GM21737 (cell line): ENCODE results near the gene MPPED2.

Experiments
- ATAC-seq: cut with Tn5 transposase; IDR thresholded peaks from one replicate; pipeline ENCODE4 v1.9.1; 2021; ENCODE audit warnings: mild to moderate bottlenecking, moderate library complexity; ENCODE audit not compliant: unreplicated experiment

The MPPED2 gene

DNA sequence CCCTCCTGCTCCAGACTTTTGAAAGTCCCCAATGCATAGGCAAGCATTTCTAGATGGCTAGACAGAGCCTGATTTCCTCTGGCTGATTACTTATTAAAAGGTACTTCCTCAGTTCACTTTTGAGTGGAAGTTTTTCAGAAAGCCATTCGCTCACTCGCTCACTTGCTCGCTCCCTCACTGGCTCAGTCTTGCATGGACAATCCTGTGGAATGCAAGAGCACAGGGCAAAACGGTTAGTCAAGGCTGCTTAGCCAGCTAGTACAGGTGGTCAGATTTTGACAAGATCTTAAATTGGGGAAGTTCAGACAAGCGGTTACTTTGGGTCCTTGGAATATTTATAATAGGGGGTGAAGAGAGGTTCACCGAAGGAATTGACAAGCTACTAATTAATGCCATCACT lies 162.3 kb downstream of the MPPED2 start:
- ATAC-seq, result no peak

DNA sequence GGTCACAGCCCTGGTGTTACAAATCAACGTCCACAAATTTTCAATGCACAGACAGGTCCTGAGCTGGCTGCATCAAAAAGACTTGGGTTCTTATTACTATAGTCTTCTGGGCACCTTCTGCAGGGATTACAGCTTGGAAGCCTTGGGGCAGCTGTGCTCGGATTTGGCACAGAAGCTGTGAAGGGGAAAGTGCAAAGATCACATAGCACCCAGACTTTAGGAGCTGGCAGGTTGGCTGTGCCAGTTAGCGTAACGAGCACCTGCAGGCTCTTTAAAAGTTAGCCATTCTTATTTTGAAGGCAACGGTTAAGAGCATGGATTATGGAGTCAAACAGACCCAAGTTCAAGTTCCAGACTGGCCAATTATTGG lies 162.9 kb downstream of the MPPED2 start:
- no peak for ATAC-seq

DNA sequence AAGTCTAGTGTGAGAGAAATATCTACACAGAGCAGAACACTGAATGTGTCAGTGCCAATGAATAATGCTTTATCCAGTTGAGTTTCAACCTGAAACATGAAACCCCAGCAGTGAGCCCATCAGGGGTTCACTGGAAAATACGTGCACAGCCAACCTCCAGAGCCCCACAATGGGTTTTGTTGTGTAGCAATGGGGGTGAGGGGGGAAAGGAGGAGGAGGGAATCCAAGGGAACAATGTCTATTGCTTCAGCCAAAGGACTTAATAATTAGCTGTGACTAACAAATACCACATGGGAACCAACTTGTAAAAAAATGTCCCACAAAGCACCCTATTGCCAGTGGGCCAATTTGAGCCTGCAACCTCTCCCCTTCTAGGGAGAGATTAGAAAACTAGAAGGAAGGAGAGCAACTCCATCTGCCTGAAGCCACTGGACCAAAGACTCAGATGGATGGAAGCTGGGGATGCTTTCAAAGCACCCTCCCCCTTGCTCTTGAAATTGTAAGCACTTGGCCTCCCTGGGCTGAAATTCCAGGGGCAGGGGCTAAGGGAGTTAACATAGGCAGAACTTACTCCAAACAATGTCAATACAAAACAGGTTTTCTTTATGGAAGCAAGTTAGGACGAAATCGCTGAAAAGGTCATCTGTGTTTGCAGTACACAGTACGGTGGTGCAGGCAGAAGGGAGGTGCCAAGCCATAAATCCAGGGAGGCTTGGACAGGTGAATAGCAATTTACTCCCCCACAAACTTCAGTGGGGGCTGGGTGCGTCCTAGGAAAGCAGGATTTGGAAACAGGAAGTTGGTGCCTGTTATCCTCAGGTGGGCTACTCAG lies 163.5 kb downstream of the MPPED2 start:
- no peak for ATAC-seq

DNA sequence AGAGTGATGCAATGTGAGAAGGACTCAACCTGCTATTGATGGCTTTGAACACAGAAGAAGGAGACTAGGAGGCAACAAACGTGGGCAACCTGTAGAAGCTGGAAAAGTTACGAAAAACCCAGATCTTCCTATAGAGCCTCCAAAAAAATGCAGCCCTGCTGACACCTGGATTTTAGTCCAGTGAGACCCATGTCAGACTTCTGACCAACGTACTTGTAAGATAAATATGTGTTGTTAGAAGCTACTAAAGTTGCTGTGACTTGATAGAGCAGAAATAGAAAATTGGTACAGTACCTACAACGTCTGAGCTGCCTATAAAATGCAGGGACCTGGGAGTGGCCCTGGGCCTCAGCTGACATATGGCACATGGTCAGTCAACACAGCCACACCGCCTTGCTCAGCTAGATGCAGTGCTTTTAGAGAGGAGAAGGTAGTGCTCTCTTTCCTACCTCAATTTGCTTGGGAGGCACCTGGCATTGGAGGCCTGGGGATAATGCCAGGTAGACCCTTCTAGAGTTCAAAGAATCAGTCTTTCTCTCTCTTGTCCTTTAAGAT lies 165.8 kb downstream of the MPPED2 start:
- ATAC-seq, result no peak

DNA sequence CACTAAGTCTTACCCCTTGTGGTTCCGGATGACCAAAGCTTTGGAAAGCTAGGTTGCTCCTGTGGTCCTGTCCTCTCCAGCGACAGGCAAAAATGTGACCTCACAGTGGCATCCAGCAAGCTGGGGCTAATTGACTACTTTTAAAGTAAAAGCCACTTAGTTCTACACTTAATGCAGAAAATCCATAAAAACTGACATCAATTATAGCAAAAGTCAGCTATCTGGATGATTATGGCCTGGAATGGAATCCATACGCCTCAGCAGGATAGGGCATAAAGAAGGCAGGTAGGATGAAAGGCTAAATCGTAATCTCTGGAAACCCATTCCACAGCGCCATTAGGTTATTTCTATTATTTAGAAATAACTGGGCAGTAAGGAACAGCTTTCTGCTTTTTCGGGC lies 171.3 kb downstream of the MPPED2 start:
- ATAC-seq, result no peak

DNA sequence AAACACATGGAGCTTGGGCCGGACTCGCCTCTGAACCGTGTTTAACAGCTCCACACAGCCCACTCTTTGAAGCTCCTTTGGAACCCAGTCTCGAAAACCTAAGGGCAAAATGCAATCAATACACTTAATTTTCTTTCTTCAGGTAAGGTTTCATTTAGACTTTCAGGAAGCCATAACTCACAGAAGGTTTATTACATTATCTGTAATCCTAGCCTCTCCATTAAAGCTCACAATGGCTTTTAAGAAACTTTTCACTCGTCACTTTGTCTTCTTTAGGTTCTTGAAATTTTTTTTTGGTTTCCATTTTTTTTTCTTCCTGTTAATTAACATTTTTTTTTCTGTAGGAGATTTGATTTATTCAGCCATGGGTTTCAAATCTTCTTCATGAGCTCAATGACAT lies 171.9 kb downstream of the MPPED2 start:
- no peak for ATAC-seq

DNA sequence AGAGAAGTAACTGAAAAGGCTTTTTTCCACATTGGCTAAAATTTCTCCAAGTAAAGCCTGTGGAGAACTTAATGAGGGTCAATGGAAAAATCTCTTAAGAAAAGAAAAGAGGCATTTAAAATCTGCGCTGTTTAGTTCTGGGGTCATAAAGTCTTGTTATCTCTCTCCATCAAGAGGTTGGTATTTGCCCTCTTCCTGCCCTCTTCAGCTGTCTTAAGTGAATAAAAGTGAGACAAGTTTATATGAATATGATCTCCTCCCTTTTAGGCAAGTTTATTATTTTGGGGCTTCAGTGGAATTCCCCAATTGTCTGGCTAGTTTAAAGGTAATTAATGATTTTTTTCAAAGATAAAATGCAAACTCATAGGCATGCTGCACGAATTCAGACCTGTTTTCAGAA lies 173.6 kb downstream of the MPPED2 start:
- ATAC-seq, result no peak

DNA sequence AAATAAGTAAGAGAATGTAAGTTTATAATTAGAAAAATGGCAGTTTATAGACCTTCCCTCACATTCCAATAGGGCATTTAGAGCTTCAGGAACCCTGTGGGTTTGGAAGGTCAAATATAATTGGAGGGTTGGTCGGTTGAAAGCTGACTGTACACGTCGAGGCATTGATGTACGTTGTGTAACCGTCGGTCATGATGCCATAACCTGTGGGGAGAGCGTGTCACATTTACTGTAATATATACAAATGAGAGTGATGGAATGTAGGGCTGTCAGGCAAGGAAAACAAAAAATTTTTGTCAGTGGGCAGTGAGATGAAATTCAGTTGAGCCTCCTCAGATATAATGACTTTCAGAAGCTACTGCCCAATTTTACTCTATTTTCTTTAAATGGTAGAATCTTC lies 174.8 kb downstream of the MPPED2 start:
- ATAC-seq, result no peak

DNA sequence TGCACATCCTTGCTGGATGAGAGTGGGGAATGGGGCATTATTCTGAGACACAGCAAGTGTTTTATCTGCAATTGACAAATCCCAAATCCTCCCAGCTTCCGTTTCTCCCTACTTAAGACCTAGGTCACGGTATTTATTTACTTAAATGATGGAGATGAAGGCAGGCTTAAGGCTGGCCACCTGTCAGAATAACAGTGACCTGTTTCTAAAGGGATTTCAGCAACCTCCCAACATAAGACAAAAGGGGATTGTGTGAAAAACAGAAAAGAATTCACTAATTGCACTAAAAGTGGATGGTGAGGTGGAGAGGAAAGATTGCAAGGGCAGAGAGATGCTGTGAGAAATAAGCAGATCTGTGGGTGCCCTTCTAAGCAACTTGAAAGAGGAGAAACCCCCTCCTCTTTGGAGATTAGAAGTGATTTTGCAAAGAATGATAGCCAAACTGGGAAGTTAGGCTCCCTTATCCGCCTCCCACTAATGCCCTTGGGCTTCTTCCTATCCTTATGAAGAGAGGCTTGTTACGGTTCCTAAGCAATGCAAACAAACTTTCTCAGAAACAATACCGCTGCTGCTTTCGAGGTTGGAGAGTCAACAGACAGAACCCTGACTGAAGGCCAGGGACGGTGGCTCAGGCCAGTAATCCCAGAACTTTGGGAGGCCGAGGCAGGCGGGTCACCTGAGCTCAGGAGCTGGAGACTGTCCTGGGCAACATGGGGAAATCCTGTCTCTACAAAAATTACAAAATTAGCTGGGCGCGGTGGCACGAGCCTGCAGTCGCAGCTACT lies 179.0 kb downstream of the MPPED2 start:
- no peak for ATAC-seq

DNA sequence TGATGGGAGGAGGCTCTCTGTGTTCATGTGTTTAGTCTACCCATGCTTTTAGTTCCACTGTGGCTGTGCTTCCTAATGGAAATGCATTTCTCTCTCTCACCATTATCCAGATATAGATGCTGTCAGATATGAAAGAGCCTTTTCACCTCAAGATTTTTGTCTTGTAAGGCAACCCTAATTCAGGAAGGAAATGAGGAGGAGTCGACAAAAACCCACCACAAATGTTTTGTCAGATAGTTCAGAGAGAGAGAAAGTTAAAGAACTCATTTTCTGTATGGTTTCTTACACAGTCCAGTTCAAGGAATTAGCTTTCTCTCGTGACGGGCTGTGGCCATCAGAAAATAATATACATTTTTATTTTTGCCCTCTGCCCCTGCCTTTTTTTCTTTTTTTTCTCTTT lies 180.8 kb downstream of the MPPED2 start:
- no peak for ATAC-seq

DNA sequence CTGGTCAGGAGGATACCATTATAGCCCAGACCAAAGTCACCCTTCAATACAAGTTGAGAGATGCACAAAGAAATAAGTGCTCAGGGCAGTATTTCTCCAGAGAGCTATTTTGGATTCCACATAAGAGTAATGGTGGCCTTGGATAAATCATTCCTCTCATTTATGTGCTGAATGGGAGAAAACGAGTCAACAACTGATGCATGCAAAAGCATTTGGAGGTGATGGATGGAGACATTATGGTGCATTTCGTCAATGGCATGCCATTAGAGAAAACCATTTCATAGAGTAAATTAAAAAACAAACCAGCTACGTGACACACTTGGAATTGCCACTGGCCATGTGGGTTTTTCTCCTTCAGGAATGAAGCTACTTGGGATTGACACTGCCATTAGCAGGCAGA lies 182.0 kb downstream of the MPPED2 start:
- no peak for ATAC-seq

DNA sequence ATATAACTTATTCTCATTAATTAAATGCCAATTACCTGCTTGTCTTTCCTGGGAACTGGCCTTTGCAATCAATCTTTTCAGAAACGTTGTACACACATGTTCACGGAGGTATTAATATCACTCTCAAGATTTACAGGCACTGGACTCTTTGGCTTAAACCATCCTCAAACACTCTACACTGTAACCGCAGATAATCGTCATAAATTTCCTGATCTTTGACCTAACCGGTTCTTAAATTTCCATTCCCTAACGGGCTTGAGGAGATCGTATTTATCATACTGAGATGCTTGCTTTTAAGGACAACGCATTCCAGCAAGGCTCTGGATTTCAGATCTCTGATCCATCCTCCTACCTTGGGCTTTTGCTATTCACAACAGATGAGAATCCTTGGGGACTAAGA lies 190.4 kb downstream of the MPPED2 start:
- no peak for ATAC-seq

DNA sequence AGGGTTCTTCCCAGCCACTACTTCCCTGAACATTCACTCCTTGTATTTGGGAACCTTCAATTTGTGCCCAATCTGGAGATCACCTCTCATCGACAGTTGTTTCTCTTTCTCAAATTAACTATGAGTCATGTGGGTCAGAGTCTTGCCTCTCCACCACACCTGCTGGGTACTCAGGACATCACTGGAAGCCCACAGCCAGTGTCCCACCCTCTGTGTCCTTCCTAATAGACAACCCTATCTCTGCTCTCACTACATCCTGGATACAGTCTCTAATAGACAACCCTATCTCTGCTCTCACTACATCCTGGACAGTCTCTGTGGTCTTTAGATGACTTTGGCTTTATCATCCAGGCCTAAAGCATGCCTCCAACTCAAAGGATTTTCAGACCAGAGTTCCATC lies 193.1 kb downstream of the MPPED2 start:
- ATAC-seq, result no peak

DNA sequence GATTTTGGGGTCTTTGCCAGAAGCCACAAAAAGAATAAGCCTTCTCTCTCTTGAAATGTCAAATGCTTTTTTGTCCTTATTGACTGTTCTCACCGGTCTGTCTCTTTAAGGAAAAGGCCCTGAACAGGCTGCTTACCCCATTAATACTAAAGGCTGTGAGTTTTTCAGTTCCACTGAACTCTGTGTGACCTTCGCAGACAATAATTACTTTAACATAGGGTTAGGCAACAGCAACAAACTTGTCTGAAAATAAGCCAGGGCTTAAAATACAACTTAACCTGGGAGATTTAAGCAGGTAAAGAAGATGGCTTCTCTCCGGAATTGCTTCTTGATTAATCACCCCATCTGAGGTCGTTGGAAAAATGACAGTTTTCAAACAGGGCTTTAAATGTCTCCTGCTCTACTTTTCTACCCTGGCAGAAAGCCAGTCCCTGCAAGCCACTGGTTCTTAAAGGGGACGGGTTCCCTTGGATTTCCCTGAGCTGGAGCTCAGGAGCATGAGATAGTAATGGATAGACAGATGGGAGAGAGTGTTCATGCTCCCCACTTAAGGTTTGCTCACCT lies 193.8 kb downstream of the MPPED2 start:
- ATAC-seq, result no peak

DNA sequence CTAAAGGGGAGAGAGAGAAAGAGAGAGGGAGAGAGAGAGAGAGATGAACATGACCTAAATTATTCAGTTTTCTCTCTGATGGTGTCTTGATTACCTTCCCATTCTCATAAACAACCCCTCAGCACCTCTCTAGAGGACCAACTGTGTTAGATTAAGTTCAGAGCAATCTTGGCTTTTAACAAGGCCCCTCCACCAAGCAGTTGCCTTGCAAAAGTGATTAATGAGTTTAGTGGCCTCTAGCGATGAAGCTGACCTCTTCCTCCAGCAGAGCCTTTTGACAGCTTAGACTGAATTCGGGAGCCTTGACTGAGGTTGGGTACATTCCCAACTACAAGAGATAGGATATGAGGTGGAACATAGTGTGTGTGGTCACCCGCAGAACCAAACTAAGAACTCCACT lies 197.2 kb downstream of the MPPED2 start:
- no peak for ATAC-seq

DNA sequence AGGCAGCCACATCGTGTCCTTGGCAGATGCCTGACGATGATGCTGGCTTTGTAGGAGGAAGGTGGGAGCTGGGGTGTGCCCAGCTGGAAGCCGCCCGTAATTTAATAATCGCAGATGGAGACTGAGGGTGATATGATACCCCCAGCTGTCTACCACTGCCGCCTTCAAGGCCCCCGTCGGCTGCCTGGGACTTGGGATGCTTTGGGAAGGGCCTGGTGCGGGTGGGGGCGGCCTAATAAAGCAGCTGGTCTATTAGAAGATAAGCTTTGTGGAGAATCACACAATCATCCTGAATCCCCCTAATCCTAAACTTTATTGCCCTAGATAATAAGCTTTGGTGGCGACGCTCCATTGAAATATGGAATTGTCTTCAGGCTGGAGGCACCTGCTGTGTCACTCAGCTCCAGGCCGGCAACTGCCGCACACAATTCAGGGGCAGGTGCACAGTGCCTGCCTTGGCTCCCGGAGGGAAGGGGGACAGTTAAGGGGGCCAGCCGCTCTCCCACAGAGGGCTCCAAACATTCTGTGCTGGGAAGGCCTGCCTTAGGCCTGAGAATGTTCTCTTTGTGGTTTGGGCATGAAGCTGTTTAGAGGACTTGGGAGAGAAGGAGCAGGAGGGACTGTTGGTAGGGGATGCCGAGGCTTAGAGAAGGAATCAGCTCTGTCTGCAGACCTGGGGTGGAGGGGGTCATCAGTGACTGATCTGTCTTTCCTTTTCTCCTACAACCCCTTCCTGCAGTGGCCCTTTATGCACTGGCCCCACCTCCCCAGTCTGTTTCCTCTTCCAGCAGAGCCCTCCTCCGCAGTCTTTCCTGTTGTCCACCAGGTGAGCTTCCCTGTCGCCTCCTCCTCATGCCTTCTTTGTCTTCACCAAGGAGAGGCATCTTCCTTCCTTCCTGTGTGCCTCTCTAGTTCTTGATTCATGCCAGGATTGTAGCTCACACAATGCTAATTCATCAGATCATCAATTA lies 198.0 kb downstream of the MPPED2 start:
- no peak for ATAC-seq

DNA sequence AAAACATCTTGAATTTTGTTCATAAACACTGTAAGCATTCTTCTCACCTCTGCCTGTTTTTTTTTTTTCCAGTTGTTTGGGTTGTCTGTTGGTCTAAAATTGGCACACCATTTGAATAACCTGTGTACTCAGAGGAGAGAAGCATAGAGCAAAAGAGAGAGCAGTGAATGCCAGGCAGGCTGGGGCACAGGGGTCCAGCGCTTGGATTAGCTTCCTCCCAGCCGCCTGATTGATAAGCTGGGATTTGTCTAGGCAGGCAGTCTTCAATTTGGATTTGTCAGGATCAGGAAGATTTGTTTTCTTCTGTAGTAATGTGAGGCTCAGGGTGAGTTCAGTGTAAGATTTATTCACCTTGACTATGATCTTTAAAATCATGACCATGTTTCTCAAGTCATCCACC lies 204.3 kb downstream of the MPPED2 start:
- no peak for ATAC-seq

DNA sequence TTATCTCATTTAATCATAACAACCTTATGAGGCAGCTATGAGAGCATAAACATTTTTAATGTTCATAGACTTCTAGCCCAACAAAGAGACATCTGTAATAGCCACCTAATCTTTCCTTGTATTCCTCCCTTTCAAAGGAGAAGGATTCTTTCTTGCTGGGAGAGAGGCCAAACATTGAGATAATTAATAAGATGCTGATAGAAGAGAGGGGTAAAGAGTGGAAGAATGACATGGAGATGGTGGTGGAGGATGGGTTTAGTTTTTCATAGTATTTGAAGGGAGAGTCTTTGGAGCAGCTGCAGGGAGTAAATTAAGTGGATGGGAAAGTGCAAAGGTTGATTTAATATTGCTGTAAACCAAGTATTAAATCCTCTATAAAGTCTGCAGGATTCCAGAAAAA lies 205.3 kb downstream of the MPPED2 start:
- no peak for ATAC-seq

DNA sequence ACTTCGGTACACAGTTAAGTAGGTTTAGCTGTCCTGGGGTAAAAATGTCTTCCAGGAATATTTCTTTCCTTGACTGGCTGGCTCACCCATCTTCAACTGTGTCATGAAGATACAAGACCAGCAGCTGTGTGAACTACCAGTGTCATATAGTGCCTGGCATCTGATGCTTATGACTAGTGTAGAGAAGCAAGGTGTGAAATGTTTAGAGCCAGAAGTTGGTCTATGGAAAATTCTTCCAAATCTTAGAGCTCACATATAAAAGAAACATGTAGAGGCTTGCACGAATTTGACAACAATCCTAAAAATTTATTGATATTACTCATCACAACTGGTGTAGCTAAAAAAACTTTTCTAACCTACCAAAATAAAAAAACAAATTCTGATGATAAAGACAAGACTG lies 208.8 kb downstream of the MPPED2 start:
- no peak for ATAC-seq

DNA sequence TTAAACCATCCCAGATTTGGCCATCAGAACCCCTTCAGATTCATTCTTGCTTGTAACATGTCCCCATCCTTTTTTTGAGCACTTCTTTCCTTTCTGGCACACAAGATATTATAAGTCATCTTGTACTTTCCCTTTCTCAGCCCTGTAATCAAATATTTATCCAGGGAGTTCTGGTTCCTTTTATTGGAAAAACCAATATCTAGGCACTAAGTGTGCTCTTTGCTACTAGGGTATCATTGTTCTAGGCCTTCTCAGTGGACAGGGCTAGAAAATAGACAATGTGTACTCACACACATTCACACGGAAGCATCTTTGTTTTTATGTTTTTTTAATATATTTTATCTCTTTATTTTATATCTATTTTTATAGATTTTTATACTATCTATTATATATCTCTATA lies 216.0 kb downstream of the MPPED2 start:
- no peak for ATAC-seq

DNA sequence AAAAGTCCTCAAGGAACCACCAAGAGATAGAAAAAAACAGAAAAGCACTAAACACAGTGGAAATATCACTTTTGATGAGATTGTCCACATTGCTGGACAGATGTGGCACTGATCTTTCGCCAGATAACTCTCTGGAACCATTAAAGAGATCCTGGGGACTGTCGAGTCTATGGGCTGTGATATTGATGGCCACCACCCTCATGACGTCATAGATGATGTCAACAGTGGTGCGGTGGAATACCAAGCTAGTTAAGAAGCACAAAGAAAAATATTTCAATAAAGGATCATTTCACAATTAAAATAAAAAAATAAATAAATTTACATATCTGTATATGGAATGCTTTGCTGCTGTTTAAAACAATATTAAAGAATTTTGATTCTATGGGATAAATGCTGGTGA lies 217.8 kb downstream of the MPPED2 start:
- ATAC-seq, result no peak
